H9 (cell line): ENCODE data around the gene WNT3A. TPM values are rescaled to one million over a fixed set of nuclear protein-coding genes. Genes with fewer than 3 reads are reported as not detected.

Experiments
- DNase-seq: peaks from one replicate; pipeline ENCODE4 v3.0.0-alpha.2; 2017
- H2AFZ ChIP-seq: one replicate; pipeline ENCODE4 v1.6.1; 2013; ENCODE audit warnings: mild to moderate bottlenecking, low read length, control low read depth, moderate library complexity
- H2AK5ac ChIP-seq: 2 replicates; pipeline ENCODE4 v1.6.1; 2013; ENCODE audit warnings: low read length, control low read depth, mixed read lengths; ENCODE audit not compliant: insufficient read length
- H2BK120ac ChIP-seq: one replicate; pipeline ENCODE4 v1.6.1; 2013; ENCODE audit warnings: low read depth, mild to moderate bottlenecking, low read length, control low read depth, inconsistent platforms; ENCODE audit not compliant: poor library complexity, severe bottlenecking
- H2BK12ac ChIP-seq: 2 replicates; pipeline ENCODE4 v1.6.1; 2013; ENCODE audit warnings: low read length, control low read depth, mixed read lengths, low read depth; ENCODE audit not compliant: insufficient read length
- H2BK15ac ChIP-seq: 2 replicates; pipeline ENCODE4 v1.6.1; 2013; ENCODE audit warnings: low read depth, low read length, control low read depth
- H2BK20ac ChIP-seq: one replicate; pipeline ENCODE4 v1.6.1; 2013; ENCODE audit warnings: low read depth, mild to moderate bottlenecking, low read length, control low read depth, inconsistent platforms; ENCODE audit not compliant: poor library complexity, severe bottlenecking
- H2BK5ac ChIP-seq: 2 replicates; pipeline ENCODE4 v1.6.1; 2013; ENCODE audit warnings: low read length, control low read depth, mixed read lengths; ENCODE audit not compliant: insufficient read length
- H3K14ac ChIP-seq: 2 replicates; pipeline ENCODE4 v1.6.1; 2013; ENCODE audit warnings: low read length, control low read depth; ENCODE audit not compliant: insufficient read depth
- H3K18ac ChIP-seq: 2 replicates; pipeline ENCODE4 v1.6.1; 2013; ENCODE audit warnings: low read depth, mild to moderate bottlenecking, mixed read lengths, low read length, control low read depth; ENCODE audit not compliant: insufficient read length
- H3K23ac ChIP-seq: 2 replicates; pipeline ENCODE4 v1.6.1; 2013; ENCODE audit warnings: low read length, control low read depth, mixed read lengths, low read depth; ENCODE audit not compliant: insufficient read length
- H3K23me2 ChIP-seq: 2 replicates; pipeline ENCODE4 v1.6.1; 2013; ENCODE audit warnings: low read depth, mild to moderate bottlenecking, mixed read lengths, low read length, control low read depth; ENCODE audit not compliant: insufficient read length, poor library complexity, severe bottlenecking
- H3K27ac ChIP-seq: 2 replicates; pipeline ENCODE4 v1.5.1; 2013; ENCODE audit warnings: low read length, control low read depth, mixed read lengths, low read depth; ENCODE audit not compliant: insufficient read length
- H3K27me3 ChIP-seq: 2 replicates; pipeline ENCODE4 v1.6.1; 2013; ENCODE audit warnings: low read length, control low read depth, inconsistent platforms; ENCODE audit not compliant: insufficient read depth
- H3K4ac ChIP-seq: 2 replicates; pipeline ENCODE4 v1.6.1; 2013; ENCODE audit warnings: low read depth, mild to moderate bottlenecking, control low read depth, inconsistent platforms, low read length, moderate library complexity
- H3K4me1 ChIP-seq: 2 replicates; pipeline ENCODE4 v1.6.1; 2013; ENCODE audit warnings: low read length, control low read depth, inconsistent platforms; ENCODE audit not compliant: insufficient read depth
- H3K4me2 ChIP-seq: 2 replicates; pipeline ENCODE4 v1.6.1; 2013; ENCODE audit warnings: low read length, control low read depth, mixed read lengths; ENCODE audit not compliant: insufficient read length, insufficient read depth
- H3K56ac ChIP-seq: 2 replicates; pipeline ENCODE4 v1.6.1; 2013; ENCODE audit warnings: low read depth, mild to moderate bottlenecking, mixed read lengths, low read length, control low read depth; ENCODE audit not compliant: insufficient read length
- H3K79me1 ChIP-seq: 2 replicates; pipeline ENCODE4 v1.6.1; 2013; ENCODE audit warnings: low read depth, mild to moderate bottlenecking, moderate library complexity, low read length, control low read depth, inconsistent platforms; ENCODE audit not compliant: insufficient read depth, poor library complexity, severe bottlenecking
- H3K79me2 ChIP-seq: 2 replicates; pipeline ENCODE4 v1.6.1; 2013; ENCODE audit warnings: low read length, control low read depth, inconsistent platforms; ENCODE audit not compliant: insufficient read depth
- H3K9ac ChIP-seq: 2 replicates; pipeline ENCODE4 v1.6.1; 2013; ENCODE audit warnings: low read length, control low read depth, mixed read lengths; ENCODE audit not compliant: insufficient read length; ENCODE audit errors: extremely low read depth
- H3K9me3 ChIP-seq: one replicate; pipeline ENCODE4 v1.6.1; 2013; ENCODE audit warnings: low read depth, low read length, inconsistent platforms; ENCODE audit not compliant: control insufficient read depth
- H3T11ph ChIP-seq: one replicate; pipeline ENCODE4 v1.6.1; 2013; ENCODE audit warnings: mild to moderate bottlenecking, low read length, control low read depth, inconsistent platforms
- H4K20me1 ChIP-seq: one replicate; pipeline ENCODE4 v1.6.1; 2013; ENCODE audit not compliant: control insufficient read depth, insufficient read length, insufficient read depth
- H4K5ac ChIP-seq: 2 replicates; pipeline ENCODE4 v1.6.1; 2013; ENCODE audit warnings: low read depth, mild to moderate bottlenecking, mixed read lengths, low read length, control low read depth; ENCODE audit not compliant: insufficient read length
- H4K8ac ChIP-seq: replicated peaks from 2 replicates; pipeline ENCODE4 v1.6.1; 2013; ENCODE audit warnings: low read length, control low read depth, mixed read lengths, low read depth; ENCODE audit not compliant: insufficient read length
- H4K91ac ChIP-seq: 2 replicates; pipeline ENCODE4 v1.6.1; 2013; ENCODE audit warnings: low read depth, mild to moderate bottlenecking, moderate library complexity, mixed read lengths, low read length, control low read depth; ENCODE audit not compliant: insufficient read length
- H3K27ac Mint-ChIP-seq, 3 experiments: 2 replicates in 2 of 3; 3 replicates in 1 of 3; pipeline ENCODE4 v1.8.0; 2020 to 2021; ENCODE audit warnings: mixed read lengths in 3 of 3, mild to moderate bottlenecking in 1 of 3, moderate library complexity in 1 of 3
- H3K27me3 Mint-ChIP-seq: 2 replicates; pipeline ENCODE4 v1.8.0; 2021; ENCODE audit warnings: low read depth, mild to moderate bottlenecking, moderate library complexity, mixed read lengths
- H3K36me3 Mint-ChIP-seq, 3 experiments: 2 replicates in 2 of 3; 3 replicates in 1 of 3; pipeline ENCODE4 v1.8.0; 2020 to 2021; ENCODE audit warnings: low read depth in 3 of 3, mixed read lengths in 3 of 3; ENCODE audit not compliant: insufficient read depth in 1 of 3
- H3K4me1 Mint-ChIP-seq, 2 experiments: 2 replicates each; pipeline ENCODE4 v1.8.0; 2020; ENCODE audit warnings: mixed read lengths in 2 of 2
- H3K4me3 Mint-ChIP-seq, 2 experiments: 2 replicates in 1 of 2; 3 replicates in 1 of 2; pipeline ENCODE4 v1.8.0; 2020 to 2021; ENCODE audit warnings: mild to moderate bottlenecking in 2 of 2, mixed read lengths in 2 of 2, moderate library complexity in 1 of 2
- H3K9me3 Mint-ChIP-seq, 2 experiments: 2 replicates in 1 of 2; 3 replicates in 1 of 2; pipeline ENCODE4 v1.8.0; 2020; ENCODE audit warnings: mild to moderate bottlenecking in 2 of 2, mixed read lengths in 2 of 2, moderate library complexity in 1 of 2
- CTCF ChIP-seq: fragments of 200-600 bp; sonication (generic); conservative IDR thresholded peaks from 3 replicates; pipeline ENCODE4 v1.8.0; 2021; ENCODE audit warnings: antibody characterized with exemption, mild to moderate bottlenecking
- WGBS: extraction: QIAGEN DNeasy Blood & Tissue Kit; methylation state at CpG from one replicate; pipeline ENCODE4 v1.1.7; 2013; ENCODE audit warnings: missing lambda C conversion rate, low lambda C conversion rate, mixed read lengths; ENCODE audit not compliant: insufficient read length; ENCODE audit errors: extremely low coverage; 5-methylcytosine and 5-hydroxymethylcytosine counted together
- total RNA-seq: library from RNA; stranded (reverse); gene quantifications from 2 replicates; pipeline ENCODE4 v1.2.1, GENCODE V29; 2021

WNT3A gene
- total RNA-seq, 1 experiment from 2014 or later: 0.17 TPM

GRCh38 chr1:228033376-228033775 lies 26.6 kb downstream of the WNT3A start:
- H4K91ac ChIP-seq: no peak overlapping the region
- no peak overlapping the region for H2BK15ac ChIP-seq
- no peak overlapping the region for H2BK5ac ChIP-seq
- no CpG with 5 or more reads among the region's 2 CpGs for WGBS
- no peak for DNase-seq
- Mint-ChIP-seq H3K9me3 (peaks cover 4 to 5% of the 10 kb centered on the region in 2 experiments; a peak in 4 of 5 replicates), H3K4me3 (no peak overlapping the region), H3K27me3 (peaks cover 91% of the 10 kb centered on the region), H3K36me3 (no peaks in the 10 kb centered on the region; a peak in 1 of 7 replicates), H3K27ac (no peak overlapping the region), H3K4me1 (peaks cover 0 to 14% of the 10 kb centered on the region in 2 experiments; a peak in 3 of 4 replicates)
- TF ChIP-seq CTCF: no peak
- H3K79me1 ChIP-seq: no peaks in the 10 kb centered on the region
- H2AFZ ChIP-seq: no peak overlapping the region
- no peak overlapping the region for H3K18ac ChIP-seq
- H3K4me1 ChIP-seq: no peaks in the 10 kb centered on the region
- H4K5ac ChIP-seq: no peak overlapping the region
- H3K9ac ChIP-seq: no peak overlapping the region
- H4K20me1 ChIP-seq: no peaks in the 10 kb centered on the region
- H2AK5ac ChIP-seq: no peak overlapping the region
- no peak overlapping the region for H4K8ac ChIP-seq
- no peaks in the 10 kb centered on the region for H3K79me2 ChIP-seq
- no peak overlapping the region for H2BK12ac ChIP-seq
- H2BK120ac ChIP-seq: no peak overlapping the region
- H3K56ac ChIP-seq: no peak overlapping the region
- no peak overlapping the region for H3K27ac ChIP-seq
- no peaks in the 10 kb centered on the region for H3K9me3 ChIP-seq
- no peak overlapping the region for H3K4me2 ChIP-seq
- H3K27me3 ChIP-seq: peaks cover 6% of the 10 kb centered on the region; the same call in 1 of the 2 replicates
- H2BK20ac ChIP-seq: no peak overlapping the region
- no peak overlapping the region for H3T11ph ChIP-seq
- peaks cover 5% of the 10 kb centered on the region for H3K23me2 ChIP-seq
- no peak overlapping the region for H3K23ac ChIP-seq
- no peak overlapping the region for H3K14ac ChIP-seq
- no peak overlapping the region for H3K4ac ChIP-seq
